Lower leg skin (tissue), 3 donors: Measurements from ENCODE around the gene RASA3.

Experiments
- CTCF ChIP-seq, 3 donors: fragments of 450-650 bp; IDR thresholded peaks; one replicate each; pipeline ENCODE4 v1.5.1; 2016; ENCODE audit warnings: antibody characterized with exemption in 3 of 3, mild to moderate bottlenecking in 3 of 3, moderate library complexity in 2 of 3
- POLR2A ChIP-seq, 2 donors: fragments of 450-650 bp; IDR thresholded peaks; one replicate each; pipeline ENCODE4 v1.6.1; 2016 to 2017; ENCODE audit warnings: antibody characterized with exemption in 2 of 2, mild to moderate bottlenecking in 1 of 2, moderate library complexity in 1 of 2

DNA sequence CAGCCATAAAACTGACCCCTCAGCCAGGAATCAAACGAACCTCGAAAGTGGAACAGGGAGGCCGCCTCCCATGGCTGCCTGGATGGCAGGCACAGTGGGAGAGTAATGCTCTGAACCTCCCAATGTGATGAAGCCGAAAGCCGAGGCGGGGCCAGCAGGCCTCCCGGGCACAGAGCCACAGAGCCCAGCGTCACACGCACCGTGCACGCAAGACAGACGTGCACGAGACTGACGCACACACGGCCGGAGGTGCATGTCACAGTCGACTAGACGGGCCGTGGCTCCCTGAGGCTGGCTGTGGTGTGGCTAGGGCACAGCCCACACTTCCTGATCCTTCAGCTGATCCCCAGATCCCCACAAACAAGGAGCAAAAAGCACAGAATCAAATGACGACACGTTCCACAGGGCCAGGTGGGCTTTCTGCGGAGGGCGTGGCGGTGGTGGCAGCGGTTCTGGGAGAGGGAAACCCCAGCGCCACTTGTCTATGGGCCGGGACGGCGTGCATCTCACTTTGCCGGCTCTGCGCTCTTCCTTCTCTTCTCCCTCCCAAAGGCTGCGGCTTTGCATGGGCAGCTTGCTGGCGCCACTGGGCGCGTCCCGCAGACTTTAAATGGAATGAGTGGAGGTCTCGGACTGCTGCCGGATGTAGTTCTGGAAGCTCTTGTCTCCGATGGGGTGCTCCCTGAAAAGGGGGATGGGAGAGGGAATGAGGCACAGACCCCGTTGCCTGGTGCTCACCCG is 153.5 kb downstream of the RASA3 start:
- TF ChIP-seq CTCF (IDR thresholded peaks at IDR 0.05) (no peak), POLR2A (IDR thresholded peaks at IDR 0.05) (no peak)
